Measurements from ENCODE around the gene COMP. TPM values are rescaled to one million over a fixed set of nuclear protein-coding genes. Genes with fewer than 3 reads are reported as not detected.

COMP gene
- total RNA-seq, 5 donors from 2014 or later (not counting 1 experiment from before 2014, with no cell fraction given): not detected

DNA sequence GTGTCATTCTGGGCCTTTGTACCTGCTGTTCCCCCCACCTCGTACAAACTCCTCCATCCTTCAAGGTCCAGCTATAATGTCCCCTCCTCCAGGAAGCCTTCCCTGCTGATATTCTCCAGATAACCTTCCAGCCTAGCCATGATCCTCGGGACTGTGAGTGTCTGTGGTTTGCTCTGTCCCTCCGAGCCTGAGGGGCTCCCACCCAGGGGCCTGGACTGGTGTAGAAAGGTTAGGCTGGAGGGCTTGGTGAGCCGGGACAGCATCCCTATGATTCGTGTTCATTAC is 2.9 kb upstream of the COMP start:
- peaks cover 49 to 71% of the 10 kb centered on the region in 2 donors for H3K27me3 Mint-ChIP-seq
- H3K27ac Mint-ChIP-seq: no peak overlapping the region
- no peak for ATAC-seq (replicated peaks in 1 of 4)
- H3K4me1 Mint-ChIP-seq: peaks cover 13 to 21% (median 18%) of the 10 kb centered on the region in 3 donors
- H3K4me3 ChIP-seq (ENCODE audit: control insufficient read depth in 1 of 2, extremely low read depth in 1 of 2, low read length in 1 of 2): no peak overlapping the region
- peaks cover 3 to 22% of the 10 kb centered on the region in 2 experiments for H3K4me1 ChIP-seq (ENCODE audit: control insufficient read depth in 1 of 2, extremely low read depth in 1 of 2, insufficient read depth in 2 of 2, low read length in 2 of 2)
- 20% methylated on average over 1 of the region's 5 CpGs for WGBS (ENCODE audit: insufficient coverage)
- no peaks in the 10 kb centered on the region for H3K36me3 Mint-ChIP-seq
- H3K4me3 Mint-ChIP-seq: no peak overlapping the region
- ChIA-PET POLR2A (no interaction called here), CTCF (no interaction called here)
- no peak for DNase-seq
- H3K27me3 ChIP-seq (replicated peaks in 1 of 2; ENCODE audit: control insufficient read depth in 2 of 2, extremely low read depth in 1 of 2, insufficient read depth in 2 of 2, low read length in 1 of 2): peaks cover 5 to 96% of the 10 kb centered on the region in 2 experiments
- no peaks in the 10 kb centered on the region for H3K9me3 ChIP-seq
- no peaks in the 10 kb centered on the region for H3K9me3 Mint-ChIP-seq
- H3K27ac ChIP-seq (ENCODE audit: low read length): no peak overlapping the region
- no peaks in the 10 kb centered on the region for H3K36me3 ChIP-seq (ENCODE audit: control insufficient read depth in 2 of 2, extremely low read depth in 1 of 2, insufficient read depth in 1 of 2, low read length in 1 of 2)

DNA sequence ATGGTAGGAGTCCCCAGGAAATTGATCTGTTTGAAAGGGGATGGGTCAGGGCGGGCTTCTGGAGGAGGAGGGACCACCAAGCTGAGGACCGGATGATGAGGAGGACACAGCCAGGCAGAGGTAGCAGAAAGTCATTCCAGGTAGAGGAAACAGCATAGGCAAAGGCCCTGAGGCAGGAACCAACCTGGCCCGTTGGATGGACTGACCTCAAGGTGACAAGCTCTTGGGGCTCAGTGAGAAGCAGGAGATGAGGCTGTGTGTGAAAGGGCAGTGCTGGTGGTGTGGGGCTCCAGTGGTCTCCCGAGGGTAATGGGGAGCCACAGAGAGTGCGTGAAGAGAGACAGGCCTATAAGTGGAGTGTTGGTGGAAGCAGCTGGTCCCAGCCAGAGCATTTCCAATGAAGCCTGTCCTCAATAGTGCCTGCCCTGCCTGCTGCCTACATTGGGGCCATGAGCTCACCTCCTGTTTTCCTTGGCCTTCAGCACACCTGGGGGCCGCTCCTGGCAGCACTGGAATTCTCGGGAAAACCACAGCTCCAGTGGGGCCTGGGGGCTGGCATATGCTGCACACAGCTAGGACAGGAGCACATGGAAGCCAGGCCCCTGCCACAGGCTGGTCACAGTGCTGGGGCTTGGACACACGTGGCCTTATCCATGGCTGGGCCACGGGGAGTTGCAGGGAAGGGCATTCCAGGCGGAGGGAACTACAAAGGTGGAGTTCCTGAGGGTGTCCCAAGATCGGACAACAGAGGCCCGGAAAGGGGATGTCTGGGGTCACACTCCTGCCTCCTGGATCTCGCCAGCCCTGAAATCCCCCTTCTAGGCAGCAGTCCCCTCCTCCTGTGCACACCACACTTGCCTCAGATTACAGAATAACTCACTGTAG is 2.3 kb upstream of the COMP start:
- ATAC-seq (replicated peaks in 1 of 4): no peak
- H3K9me3 ChIP-seq: no peaks in the 10 kb centered on the region
- Mint-ChIP-seq H3K36me3 (no peaks in the 10 kb centered on the region), H3K9me3 (no peaks in the 10 kb centered on the region), H3K27me3 (peaks cover 49 to 74% of the 10 kb centered on the region in 2 donors), H3K4me1 (peaks cover 16 to 24% (median 22%) of the 10 kb centered on the region in 3 donors), H3K27ac (no peak overlapping the region), H3K4me3 (no peak overlapping the region)
- no peak overlapping the region for H3K27ac ChIP-seq (ENCODE audit: low read length)
- 70% methylated on average over 10 of the region's 13 CpGs for WGBS (ENCODE audit: insufficient coverage)
- H3K27me3 ChIP-seq (replicated peaks in 1 of 2; ENCODE audit: control insufficient read depth in 2 of 2, extremely low read depth in 1 of 2, insufficient read depth in 2 of 2, low read length in 1 of 2): peaks cover 5 to 95% of the 10 kb centered on the region in 2 experiments
- CTCF ChIA-PET: interaction anchor here in 1 of 2 donors (0.6 kb wide), 1 partner anchor 405 kb away, joined by 8 read pairs; no protein-coding TSS in a partner anchor
- no peak overlapping the region for H3K4me3 ChIP-seq (ENCODE audit: control insufficient read depth in 1 of 2, extremely low read depth in 1 of 2, low read length in 1 of 2)
- POLR2A ChIA-PET: no interaction called here
- no peak for DNase-seq
- H3K36me3 ChIP-seq (ENCODE audit: control insufficient read depth in 2 of 2, extremely low read depth in 1 of 2, insufficient read depth in 1 of 2, low read length in 1 of 2): no peaks in the 10 kb centered on the region
- peaks cover 3 to 27% of the 10 kb centered on the region in 2 experiments for H3K4me1 ChIP-seq (ENCODE audit: control insufficient read depth in 1 of 2, extremely low read depth in 1 of 2, insufficient read depth in 2 of 2, low read length in 2 of 2)

DNA sequence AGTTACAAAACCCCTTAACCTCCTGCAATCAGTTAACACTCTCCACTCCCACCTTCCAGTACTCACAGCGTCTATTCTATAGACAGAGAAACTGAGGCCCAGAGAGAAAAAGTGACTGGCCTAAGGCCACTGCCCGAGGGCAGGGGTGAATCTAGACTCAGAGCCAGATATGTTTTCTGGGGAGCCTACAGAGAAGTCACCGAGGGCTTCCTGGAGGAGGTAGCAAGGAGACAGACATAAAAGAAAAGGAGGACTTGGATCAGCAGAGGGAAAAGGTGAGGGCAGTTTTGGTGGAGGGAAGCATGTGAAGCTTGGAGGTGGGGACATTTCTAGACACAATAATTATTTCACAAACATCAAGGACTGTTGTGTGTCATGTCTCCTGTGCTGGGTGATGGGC is 1.6 kb upstream of the COMP start:
- no peak overlapping the region for H3K4me3 Mint-ChIP-seq
- H3K9me3 ChIP-seq: no peaks in the 10 kb centered on the region
- DNase-seq: no peak
- H3K4me1 Mint-ChIP-seq: peaks cover 20 to 29% (median 28%) of the 10 kb centered on the region in 3 donors
- H3K9me3 Mint-ChIP-seq: no peaks in the 10 kb centered on the region
- ChIA-PET POLR2A (no interaction called here), CTCF (interaction anchor here in 1 of 2 donors (0.6 kb wide), 1 partner anchor 404 kb away, joined by 8 read pairs; no protein-coding TSS in a partner anchor)
- peaks cover 3 to 33% of the 10 kb centered on the region in 2 experiments for H3K4me1 ChIP-seq (ENCODE audit: control insufficient read depth in 1 of 2, extremely low read depth in 1 of 2, insufficient read depth in 2 of 2, low read length in 2 of 2)
- peaks cover 5 to 95% of the 10 kb centered on the region in 2 experiments for H3K27me3 ChIP-seq (replicated peaks in 1 of 2; ENCODE audit: control insufficient read depth in 2 of 2, extremely low read depth in 1 of 2, insufficient read depth in 2 of 2, low read length in 1 of 2)
- H3K27ac ChIP-seq (ENCODE audit: low read length): no peak overlapping the region
- no peak for ATAC-seq (replicated peaks in 1 of 4)
- H3K27ac Mint-ChIP-seq: no peak overlapping the region
- H3K4me3 ChIP-seq (ENCODE audit: control insufficient read depth in 1 of 2, extremely low read depth in 1 of 2, low read length in 1 of 2): no peak overlapping the region
- H3K36me3 ChIP-seq (ENCODE audit: control insufficient read depth in 2 of 2, extremely low read depth in 1 of 2, insufficient read depth in 1 of 2, low read length in 1 of 2): no peaks in the 10 kb centered on the region
- H3K36me3 Mint-ChIP-seq: no peaks in the 10 kb centered on the region
- WGBS (ENCODE audit: insufficient coverage): 68% methylated on average over 2 of the region's 3 CpGs
- H3K27me3 Mint-ChIP-seq: peaks cover 54 to 76% of the 10 kb centered on the region in 2 donors

DNA sequence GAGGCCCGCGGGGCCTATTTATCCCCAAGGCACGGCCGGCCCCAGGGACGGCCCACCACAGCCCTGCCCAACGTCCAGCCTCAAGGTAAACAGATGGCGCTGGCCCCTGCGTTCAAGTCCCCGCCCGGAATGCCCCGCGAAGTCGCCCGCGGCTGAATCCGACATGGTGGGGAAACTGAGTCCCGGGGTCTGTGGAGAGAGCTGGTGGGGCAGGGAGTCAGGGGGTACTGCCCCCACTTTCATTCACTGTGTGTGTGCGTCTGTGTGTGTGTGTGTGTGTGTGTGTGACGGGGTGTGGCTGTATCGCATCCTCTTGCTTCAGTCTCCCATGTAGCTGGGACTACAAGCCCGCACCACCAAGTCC is 192 bp upstream of the COMP start:
- Mint-ChIP-seq H3K36me3 (no peaks in the 10 kb centered on the region), H3K4me1 (peaks cover 26 to 38% (median 38%) of the 10 kb centered on the region in 3 donors), H3K4me3 (peak overlapping the region in 1 of 3 donors; percentile 79), H3K9me3 (no peaks in the 10 kb centered on the region), H3K27me3 (peaks cover 54 to 78% of the 10 kb centered on the region in 2 donors), H3K27ac (no peak overlapping the region)
- Histone ChIP-seq H3K4me1 (ENCODE audit: control insufficient read depth in 1 of 2, extremely low read depth in 1 of 2, insufficient read depth in 2 of 2, low read length in 2 of 2) (peaks cover 3 to 36% of the 10 kb centered on the region in 2 experiments), H3K4me3 (ENCODE audit: control insufficient read depth in 1 of 2, extremely low read depth in 1 of 2, low read length in 1 of 2) (no peak overlapping the region), H3K36me3 (ENCODE audit: control insufficient read depth in 2 of 2, extremely low read depth in 1 of 2, insufficient read depth in 1 of 2, low read length in 1 of 2) (no peaks in the 10 kb centered on the region), H3K27ac (ENCODE audit: low read length) (no peak overlapping the region), H3K9me3 (no peaks in the 10 kb centered on the region), H3K27me3 (replicated peaks in 1 of 2; ENCODE audit: control insufficient read depth in 2 of 2, extremely low read depth in 1 of 2, insufficient read depth in 2 of 2, low read length in 1 of 2) (peaks cover 8 to 96% of the 10 kb centered on the region in 2 experiments)
- 27% methylated on average over 17 of the region's 21 CpGs for WGBS (ENCODE audit: insufficient coverage)
- ChIA-PET CTCF (no interaction called here), POLR2A (no interaction called here)
- ATAC-seq (replicated peaks in 1 of 4): no peak
- no peak for DNase-seq

DNA sequence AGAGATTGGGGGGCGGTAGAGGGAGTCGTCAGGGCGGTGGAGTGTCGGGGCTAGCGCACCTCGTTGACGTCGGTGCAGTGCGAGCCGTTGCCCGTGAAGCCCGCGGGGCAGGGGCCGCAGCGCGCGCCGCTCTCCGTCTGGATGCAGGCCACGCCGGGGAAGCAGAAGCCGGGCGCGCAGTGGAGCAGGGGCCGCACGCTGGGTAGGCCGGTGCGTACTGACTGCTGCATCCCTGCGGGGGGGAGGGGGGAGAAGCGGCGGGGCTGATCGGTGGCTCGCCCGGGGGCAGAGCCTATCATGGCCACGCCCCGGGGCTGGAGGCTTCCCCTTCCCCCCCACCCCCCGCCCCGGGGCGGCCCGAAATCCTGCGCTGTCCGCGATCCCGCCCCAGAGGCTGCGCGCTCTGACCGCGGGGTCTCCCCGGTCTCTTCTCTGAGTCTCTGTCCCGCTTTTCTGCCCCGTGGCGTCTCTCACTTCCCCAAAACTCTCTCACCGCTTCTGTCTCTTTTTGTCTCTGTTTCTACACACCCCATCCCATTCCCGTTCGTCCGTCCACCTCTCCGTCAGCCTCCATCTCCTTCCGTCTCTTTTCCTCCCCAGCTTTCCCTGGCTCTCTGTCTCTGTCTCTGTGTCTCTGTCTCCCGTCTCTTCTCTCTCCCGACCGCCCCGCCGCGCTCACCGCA is 1.1 kb downstream of the COMP start:
- DNase-seq: peak in 4 of 35 experiments; percentile 14 to 37 (median 19)
- H3K36me3 ChIP-seq (ENCODE audit: control insufficient read depth in 2 of 2, extremely low read depth in 1 of 2, insufficient read depth in 1 of 2, low read length in 1 of 2): no peaks in the 10 kb centered on the region
- no peak overlapping the region for H3K4me3 ChIP-seq (ENCODE audit: control insufficient read depth in 1 of 2, extremely low read depth in 1 of 2, low read length in 1 of 2)
- Mint-ChIP-seq H3K27me3 (peaks cover 61 to 79% of the 10 kb centered on the region in 2 donors), H3K9me3 (no peaks in the 10 kb centered on the region), H3K27ac (peak overlapping the region in 1 of 2 donors; percentile 72), H3K36me3 (no peaks in the 10 kb centered on the region), H3K4me3 (peak overlapping the region; percentile 57 to 79 (median 71)), H3K4me1 (peaks cover 35 to 49% (median 47%) of the 10 kb centered on the region in 3 donors)
- H3K27me3 ChIP-seq (replicated peaks in 1 of 2; ENCODE audit: control insufficient read depth in 2 of 2, extremely low read depth in 1 of 2, insufficient read depth in 2 of 2, low read length in 1 of 2): peaks cover 8 to 96% of the 10 kb centered on the region in 2 experiments
- ATAC-seq (replicated peaks in 1 of 4): peak; percentile 22 to 27 (median 25)
- H3K27ac ChIP-seq (ENCODE audit: low read length): no peak overlapping the region
- peaks cover 3 to 44% of the 10 kb centered on the region in 2 experiments for H3K4me1 ChIP-seq (ENCODE audit: control insufficient read depth in 1 of 2, extremely low read depth in 1 of 2, insufficient read depth in 2 of 2, low read length in 2 of 2)
- ChIA-PET POLR2A (no interaction called here), CTCF (no interaction called here)
- 4% methylated on average over 35 of the region's 65 CpGs for WGBS (ENCODE audit: insufficient coverage)
- H3K9me3 ChIP-seq: no peaks in the 10 kb centered on the region

DNA sequence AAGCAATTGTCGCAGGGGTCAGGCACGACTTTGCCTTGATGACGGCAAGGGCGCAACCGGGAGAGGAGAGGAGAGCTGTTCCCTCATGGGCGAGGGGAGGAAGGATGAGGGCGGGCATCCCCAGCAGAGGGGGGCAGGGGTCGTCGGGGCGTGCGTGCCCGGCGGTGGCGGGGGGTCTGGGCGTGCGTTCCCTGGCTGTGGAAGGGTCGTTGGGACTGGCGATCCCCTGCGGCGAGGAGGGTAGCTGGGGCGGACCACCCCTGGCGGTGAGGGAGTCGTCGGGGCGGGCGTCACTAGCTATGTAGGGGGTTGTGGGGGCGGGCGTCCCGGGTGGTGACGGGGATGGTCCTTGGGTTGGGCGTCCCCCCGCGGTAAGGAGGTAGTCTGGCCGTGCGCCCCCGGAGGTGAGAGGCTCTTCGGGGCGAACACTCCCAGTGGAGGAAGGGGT is 1.7 kb downstream of the COMP start:
- 6% methylated on average over 34 of the region's 38 CpGs for WGBS (ENCODE audit: insufficient coverage)
- ATAC-seq (replicated peaks in 1 of 4) (no peak), DNase-seq (no peak)
- H3K36me3 Mint-ChIP-seq: no peaks in the 10 kb centered on the region
- H3K27me3 Mint-ChIP-seq: peaks cover 57 to 76% of the 10 kb centered on the region in 2 donors
- peaks cover 35 to 49% (median 49%) of the 10 kb centered on the region in 3 donors for H3K4me1 Mint-ChIP-seq
- H3K9me3 Mint-ChIP-seq: no peaks in the 10 kb centered on the region
- Histone ChIP-seq H3K27ac (ENCODE audit: low read length) (no peak overlapping the region), H3K4me3 (ENCODE audit: control insufficient read depth in 1 of 2, extremely low read depth in 1 of 2, low read length in 1 of 2) (no peak overlapping the region), H3K27me3 (replicated peaks in 1 of 2; ENCODE audit: control insufficient read depth in 2 of 2, extremely low read depth in 1 of 2, insufficient read depth in 2 of 2, low read length in 1 of 2) (peaks cover 8 to 96% of the 10 kb centered on the region in 2 experiments), H3K4me1 (ENCODE audit: control insufficient read depth in 1 of 2, extremely low read depth in 1 of 2, insufficient read depth in 2 of 2, low read length in 2 of 2) (peaks cover 3 to 50% of the 10 kb centered on the region in 2 experiments), H3K9me3 (no peaks in the 10 kb centered on the region), H3K36me3 (ENCODE audit: control insufficient read depth in 2 of 2, extremely low read depth in 1 of 2, insufficient read depth in 1 of 2, low read length in 1 of 2) (no peaks in the 10 kb centered on the region)
- H3K4me3 Mint-ChIP-seq: peak overlapping the region; percentile 43 to 79 (median 69)
- ChIA-PET CTCF (no interaction called here), POLR2A (no interaction called here)
- H3K27ac Mint-ChIP-seq: no peak overlapping the region

Measured in T-cell (primary cell).